ENCODE measurements around the gene SEMA4A. TPM values are rescaled to one million over a fixed set of nuclear protein-coding genes. Genes with fewer than 3 reads are reported as not detected.

The SEMA4A gene
- total RNA-seq, 1 donor from 2014 or later, result 12.1 TPM

DNA sequence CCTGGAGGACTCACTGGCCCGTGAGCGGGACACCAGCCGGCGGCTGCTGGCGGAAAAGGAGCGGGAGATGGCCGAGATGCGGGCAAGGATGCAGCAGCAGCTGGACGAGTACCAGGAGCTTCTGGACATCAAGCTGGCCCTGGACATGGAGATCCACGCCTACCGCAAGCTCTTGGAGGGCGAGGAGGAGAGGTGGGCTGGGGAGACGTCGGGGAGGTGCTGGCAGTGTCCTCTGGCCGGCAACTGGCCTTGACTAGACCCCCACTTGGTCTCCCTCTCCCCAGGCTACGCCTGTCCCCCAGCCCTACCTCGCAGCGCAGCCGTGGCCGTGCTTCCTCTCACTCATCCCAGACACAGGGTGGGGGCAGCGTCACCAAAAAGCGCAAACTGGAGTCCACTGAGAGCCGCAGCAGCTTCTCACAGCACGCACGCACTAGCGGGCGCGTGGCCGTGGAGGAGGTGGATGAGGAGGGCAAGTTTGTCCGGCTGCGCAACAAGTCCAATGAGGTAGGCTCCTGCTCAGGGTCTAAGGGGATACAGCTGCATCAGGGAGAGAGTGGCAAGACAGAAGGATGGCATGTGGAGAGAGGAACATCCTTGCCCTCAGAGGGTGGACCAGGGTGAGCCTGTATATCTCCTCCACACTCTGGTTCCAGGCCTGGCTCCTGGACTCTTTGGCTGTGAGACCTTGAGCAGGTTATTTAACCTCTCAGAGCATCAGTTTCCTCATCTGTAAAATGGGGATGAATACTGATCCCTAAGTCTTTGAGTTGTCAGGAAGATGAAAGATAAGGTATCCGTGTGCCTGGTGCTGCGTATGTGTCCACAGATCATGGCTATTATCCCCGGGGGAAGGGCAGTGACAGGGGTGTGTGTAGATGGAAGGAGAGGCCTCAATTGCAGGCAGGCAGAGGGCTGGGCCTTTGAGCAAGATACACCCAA is 17.2 kb upstream of the SEMA4A start:
- DNase-seq, result no peak

DNA sequence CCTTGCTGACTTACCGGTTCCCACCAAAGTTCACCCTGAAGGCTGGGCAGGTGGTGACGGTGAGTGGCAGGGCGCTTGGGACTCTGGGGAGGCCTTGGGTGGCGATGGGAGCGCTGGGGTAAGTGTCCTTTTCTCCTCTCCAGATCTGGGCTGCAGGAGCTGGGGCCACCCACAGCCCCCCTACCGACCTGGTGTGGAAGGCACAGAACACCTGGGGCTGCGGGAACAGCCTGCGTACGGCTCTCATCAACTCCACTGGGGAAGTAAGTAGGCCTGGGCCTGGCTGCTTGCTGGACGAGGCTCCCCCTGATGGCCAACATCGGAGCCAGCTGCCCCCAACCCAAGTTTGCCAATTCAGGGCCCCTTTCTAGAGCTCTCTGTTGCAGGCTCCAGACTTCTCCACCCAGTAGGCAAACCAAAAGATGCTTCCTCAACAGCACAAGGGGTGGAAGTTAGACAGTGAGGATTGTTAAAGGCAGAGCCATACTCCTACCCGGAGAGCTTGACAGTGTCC is 16.4 kb upstream of the SEMA4A start:
- DNase-seq, result no peak

DNA sequence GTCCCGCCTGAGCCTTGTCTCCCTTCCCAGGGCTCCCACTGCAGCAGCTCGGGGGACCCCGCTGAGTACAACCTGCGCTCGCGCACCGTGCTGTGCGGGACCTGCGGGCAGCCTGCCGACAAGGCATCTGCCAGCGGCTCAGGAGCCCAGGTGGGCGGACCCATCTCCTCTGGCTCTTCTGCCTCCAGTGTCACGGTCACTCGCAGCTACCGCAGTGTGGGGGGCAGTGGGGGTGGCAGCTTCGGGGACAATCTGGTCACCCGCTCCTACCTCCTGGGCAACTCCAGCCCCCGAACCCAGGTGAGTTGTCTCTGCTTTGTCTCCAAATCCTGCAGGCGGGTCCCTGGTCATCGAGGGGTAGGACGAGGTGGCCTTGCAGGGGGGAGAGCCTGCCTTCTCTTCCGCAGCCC is 14.9 kb upstream of the SEMA4A start:
- DNase-seq, result no peak

- DNase-seq, result no peak
These were observed 12.3 kb upstream of the SEMA4A start for GRCh38 chr1:156140879-156141707.

DNA sequence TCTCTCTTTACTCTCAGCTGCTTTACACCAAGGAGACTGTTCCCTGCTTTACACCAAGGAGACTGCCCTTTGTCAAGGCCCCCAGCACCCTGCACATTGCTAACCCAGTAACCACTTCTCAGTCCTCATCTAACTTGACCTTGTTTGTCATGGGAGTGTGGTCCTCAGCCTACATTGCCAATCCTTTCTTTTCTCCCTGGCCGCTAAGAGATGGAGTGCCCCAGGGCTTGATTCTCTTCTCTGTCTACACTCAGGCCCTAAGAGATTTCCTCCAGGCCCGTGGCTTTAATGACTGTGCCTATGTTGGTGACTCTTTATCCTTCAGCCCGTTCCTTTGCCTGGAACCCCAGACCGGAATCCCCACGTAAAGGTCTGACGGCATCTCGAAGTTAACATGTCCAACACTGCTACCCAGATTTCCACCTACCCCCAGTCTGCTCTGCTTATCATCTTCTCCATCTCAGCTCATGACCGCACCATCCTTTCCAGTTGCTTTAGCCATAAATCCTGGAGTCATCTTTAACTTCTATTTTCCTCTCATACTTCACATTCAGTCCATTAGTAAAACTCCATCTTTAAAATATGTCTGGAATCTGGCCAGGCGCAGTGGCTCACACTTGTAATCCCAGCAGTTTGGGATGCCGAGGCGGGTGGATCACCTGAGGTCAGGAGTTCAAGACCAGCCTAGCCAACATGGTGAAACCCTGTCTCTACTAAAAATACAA is 9.5 kb upstream of the SEMA4A start:
- DNase-seq, result no peak

- no peak for DNase-seq
These were observed 8.6 kb upstream of the SEMA4A start for GRCh38 chr1:156144742-156145141.

- no peak for DNase-seq
These were observed 7.8 kb upstream of the SEMA4A start for GRCh38 chr1:156145650-156146019.

GRCh38 chr1:156146020-156146768 is 7.2 kb upstream of the SEMA4A start:
- DNase-seq, result peak; percentile 79

GRCh38 chr1:156146769-156147405 is 6.5 kb upstream of the SEMA4A start:
- DNase-seq, result no peak

DNA sequence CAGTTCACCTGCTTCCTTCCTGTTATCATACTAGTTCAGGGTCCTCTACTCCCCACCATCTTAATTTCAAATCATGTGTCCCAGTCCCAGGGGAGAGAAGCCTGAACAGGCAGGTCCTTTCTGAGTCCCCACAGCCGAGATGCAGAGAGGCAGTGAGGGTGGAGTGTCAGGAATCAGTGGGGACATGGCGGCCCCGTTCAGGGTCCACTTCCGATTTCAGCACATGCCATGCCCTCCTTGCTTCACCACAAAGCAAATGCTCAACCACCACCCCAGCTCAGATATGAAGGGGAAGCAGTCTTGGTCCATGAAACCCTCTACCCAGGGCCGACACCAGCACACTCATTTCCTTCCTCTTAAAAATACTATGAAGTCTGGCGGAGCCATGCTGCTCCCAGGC is 5.2 kb upstream of the SEMA4A start:
- DNase-seq, result no peak

- peak; percentile 6 for DNase-seq
These were observed 3.7 kb upstream of the SEMA4A start for GRCh38 chr1:156149374-156150332.

- DNase-seq, result no peak
These were observed 2.9 kb upstream of the SEMA4A start for GRCh38 chr1:156150333-156151011.

GRCh38 chr1:156151093-156151688 is 2.2 kb upstream of the SEMA4A start:
- no peak for DNase-seq

- no peak for DNase-seq
These were observed 757 bp upstream of the SEMA4A start for GRCh38 chr1:156152628-156153027.

DNA sequence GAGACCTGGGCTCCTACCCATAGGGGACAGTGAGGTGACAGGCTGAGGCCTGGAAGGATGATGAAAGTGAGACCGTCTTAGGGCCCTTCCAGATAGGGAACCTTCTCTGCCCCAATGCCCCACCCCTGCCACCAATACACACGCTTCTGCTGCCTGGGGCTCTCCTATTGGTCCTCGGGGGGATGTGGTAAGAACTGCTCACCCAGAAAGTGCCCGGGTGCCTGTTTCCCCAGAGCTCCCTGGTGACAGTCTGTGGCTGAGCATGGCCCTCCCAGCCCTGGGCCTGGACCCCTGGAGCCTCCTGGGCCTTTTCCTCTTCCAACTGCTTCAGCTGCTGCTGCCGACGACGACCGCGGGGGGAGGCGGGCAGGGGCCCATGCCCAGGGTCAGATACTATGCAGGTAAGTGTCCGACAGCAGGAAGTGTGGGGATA is 948 bp downstream of the SEMA4A start:
- DNase-seq, result no peak

DNA sequence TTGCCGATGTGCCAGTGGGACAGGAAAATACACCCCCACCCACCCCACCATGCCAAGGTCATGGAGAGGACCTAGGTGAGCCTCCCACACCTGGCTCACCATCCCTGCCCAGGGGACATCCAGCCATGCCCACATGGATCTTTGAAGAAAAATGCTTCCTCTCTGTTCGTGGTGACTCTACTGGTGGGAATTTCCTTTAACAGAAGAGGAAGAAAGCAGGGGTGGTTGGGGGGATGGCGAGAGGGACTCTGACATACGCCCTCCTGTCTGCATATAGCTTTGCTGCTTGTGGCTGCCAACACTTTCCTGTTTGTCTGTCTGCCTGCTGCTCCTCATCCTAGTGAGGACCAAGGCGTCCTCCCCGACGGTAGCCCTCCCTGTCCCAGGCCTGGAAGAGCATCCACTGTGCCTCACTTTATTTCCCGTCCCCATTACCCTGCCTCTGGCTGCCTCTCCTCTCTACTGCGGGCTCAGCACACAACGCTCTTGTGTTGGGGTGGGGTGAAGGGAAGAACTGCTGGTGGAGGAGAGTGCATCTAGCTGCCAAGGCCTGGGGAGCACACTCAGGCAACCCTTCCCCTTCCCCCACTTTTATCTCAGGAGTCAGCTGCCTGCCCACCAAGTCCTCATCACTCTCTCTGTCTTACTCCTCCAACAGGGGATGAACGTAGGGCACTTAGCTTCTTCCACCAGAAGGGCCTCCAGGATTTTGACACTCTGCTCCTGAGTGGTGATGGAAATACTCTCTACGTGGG is 2.5 kb downstream of the SEMA4A start:
- no peak for DNase-seq

- no peak for DNase-seq
These were observed 4.1 kb downstream of the SEMA4A start for GRCh38 chr1:156157506-156157905.

GRCh38 chr1:156157966-156158365 is 4.6 kb downstream of the SEMA4A start:
- no peak for DNase-seq

All from skin of body (tissue), 2 donors.